A673 (cell line): ENCODE data around the gene NME3. TPM values are rescaled to one million over a fixed set of nuclear protein-coding genes. Genes with fewer than 3 reads are reported as not detected.

Experiments used
- BruUV-seq: library from RNA; stranded (reverse); fragments of 400-500 nt; replicated peaks from 2 replicates; lab custom pipeline; 2021; lab: Mats Ljungman, UMichigan
- CTCF ChIA-PET: fragments of 300-600 bp; sonication (Branson Sonifier 250); formaldehyde crosslinking; loops from one replicate; lab custom pipeline; 2022; ENCODE audit warnings: antibody characterized with exemption; lab: Charles Lee
- POLR2A ChIA-PET: fragments of 300-600 bp; sonication (Branson Sonifier 250); formaldehyde crosslinking; loops from one replicate; lab custom pipeline; 2022; ENCODE audit warnings: antibody characterized with exemption; ENCODE audit not compliant: low non-redundant PET; lab: Charles Lee
- DNase-seq: peaks from one replicate; pipeline ENCODE4 v3.0.0-alpha.2; 2015; ENCODE audit warnings: low spot score
- H3K27ac ChIP-seq: fragments of 200-600 bp; sonication (generic); 2 replicates; pipeline ENCODE4 v1.5.1; 2016; ENCODE audit warnings: mixed run types, low read depth, mild to moderate bottlenecking, mixed read lengths, antibody characterized with exemption, low read length; ENCODE audit not compliant: poor library complexity, severe bottlenecking
- H3K27me3 ChIP-seq: fragments of 200-600 bp; sonication (generic); replicated peaks from 2 replicates; pipeline ENCODE4 v1.6.1; 2017; ENCODE audit warnings: mixed run types, low read depth, mild to moderate bottlenecking, mixed read lengths, antibody characterized with exemption, low read length; ENCODE audit not compliant: insufficient read depth, poor library complexity
- H3K36me3 ChIP-seq: fragments of 200-600 bp; sonication (generic); 2 replicates; pipeline ENCODE4 v1.6.1; 2016; ENCODE audit warnings: mixed run types, mild to moderate bottlenecking, mixed read lengths, antibody characterized with exemption, low read length; ENCODE audit not compliant: insufficient read depth, poor library complexity, severe bottlenecking
- H3K4me1 ChIP-seq: fragments of 200-600 bp; sonication (generic); 2 replicates; pipeline ENCODE4 v1.6.1; 2017; ENCODE audit warnings: mixed run types, mild to moderate bottlenecking, mixed read lengths, antibody characterized with exemption, low read length; ENCODE audit not compliant: insufficient read depth, poor library complexity, severe bottlenecking
- H3K4me3 ChIP-seq: fragments of 200-600 bp; sonication (generic); 2 replicates; pipeline ENCODE4 v1.5.1; 2016; ENCODE audit warnings: low read depth, mixed run types, mild to moderate bottlenecking, mixed read lengths, low read length; ENCODE audit not compliant: poor library complexity, severe bottlenecking
- H3K9me3 ChIP-seq: fragments of 200-600 bp; sonication (generic); 2 replicates; pipeline ENCODE4 v1.6.1; 2016; ENCODE audit warnings: mixed run types, low read depth, mild to moderate bottlenecking, mixed read lengths, antibody characterized with exemption, low read length; ENCODE audit not compliant: poor library complexity, severe bottlenecking
- CTCF ChIP-seq: fragments of 300-800, 200-600 bp; sonication (generic); conservative IDR thresholded peaks from 2 replicates; pipeline ENCODE4 v1.5.1; 2017; ENCODE audit warnings: low read depth, mild to moderate bottlenecking, antibody characterized with exemption, low read length, moderate library complexity, mixed read lengths
- EZH2 ChIP-seq: fragments of 200-600 bp; sonication (generic); IDR thresholded peaks from 2 replicates; pipeline ENCODE4 v1.6.1; 2017; ENCODE audit warnings: borderline replicate concordance, low read depth, mild to moderate bottlenecking, mixed read lengths, antibody characterized with exemption, low read length; ENCODE audit not compliant: poor library complexity, severe bottlenecking
- intact Hi-C: fragments of 100-400 bp; cut with micrococcal nuclease; formaldehyde crosslinking; loops from one replicate; pipeline ENCODE4 v1.10.0; 2022; ENCODE audit not compliant: unreplicated experiment
- total RNA-seq: library from RNA; stranded (reverse); gene quantifications from 2 replicates; pipeline ENCODE4 v1.2.3, GENCODE V29; 2021

NME3 gene
- total RNA-seq, 1 experiment from 2014 or later = 35.3 TPM

- H3K4me3 ChIP-seq = no peak overlapping the region
- H3K27ac ChIP-seq = no peak overlapping the region
- intact Hi-C loops = loop anchor here (10.0 kb wide), 1 partner anchor 46 kb away; the partner anchor contains the start of genes FAHD1 and HAGH
- ChIA-PET CTCF (no interaction called here), POLR2A (no interaction called here)
- BruUV-seq = no TSS peak
- DNase-seq = no peak
- peaks cover 14% of the 10 kb centered on the region for H3K36me3 ChIP-seq
- no peaks in the 10 kb centered on the region for H3K9me3 ChIP-seq
- TF ChIP-seq EZH2 (no peak), CTCF (no peak)
- H3K4me1 ChIP-seq = no peaks in the 10 kb centered on the region
- no peaks in the 10 kb centered on the region for H3K27me3 ChIP-seq
Measured at GRCh38 chr16:1778200-1779179, 7.1 kb upstream of the NME3 start.

- Histone ChIP-seq H3K27ac (no peak overlapping the region), H3K27me3 (no peaks in the 10 kb centered on the region), H3K9me3 (no peaks in the 10 kb centered on the region), H3K4me1 (no peaks in the 10 kb centered on the region), H3K36me3 (peaks cover 14% of the 10 kb centered on the region), H3K4me3 (no peak overlapping the region)
- ChIA-PET POLR2A (no interaction called here), CTCF (no interaction called here)
- no peak for DNase-seq
- BruUV-seq = no TSS peak
- intact Hi-C loops = loop anchor here (10.0 kb wide), 1 partner anchor 47 kb away; the partner anchor contains the start of genes FAHD1 and HAGH
- no peak for TF ChIP-seq EZH2
- no peak for TF ChIP-seq CTCF
Measured at GRCh38 chr16:1777375-1778199, 6.2 kb upstream of the NME3 start.

GRCh38 chr16:1776991-1777374 is 5.6 kb upstream of the NME3 start:
- ChIA-PET CTCF (no interaction called here), POLR2A (no interaction called here)
- Histone ChIP-seq H3K36me3 (peaks cover 14% of the 10 kb centered on the region), H3K27ac (no peak overlapping the region), H3K4me1 (no peaks in the 10 kb centered on the region), H3K4me3 (no peak overlapping the region), H3K9me3 (no peaks in the 10 kb centered on the region), H3K27me3 (no peaks in the 10 kb centered on the region)
- no peak for DNase-seq
- intact Hi-C loops = loop anchor here (10.0 kb wide), 1 partner anchor 48 kb away; the partner anchor contains the start of genes FAHD1 and HAGH
- BruUV-seq = no TSS peak
- TF ChIP-seq CTCF (no peak), EZH2 (no peak)
